ENCODE data around the gene C2CD2L.

- TF ChIP-seq POLR2A (IDR thresholded peaks at IDR 0.05; ENCODE audit: low read depth, low read length): no peak
- TF ChIP-seq, protein P1, sequence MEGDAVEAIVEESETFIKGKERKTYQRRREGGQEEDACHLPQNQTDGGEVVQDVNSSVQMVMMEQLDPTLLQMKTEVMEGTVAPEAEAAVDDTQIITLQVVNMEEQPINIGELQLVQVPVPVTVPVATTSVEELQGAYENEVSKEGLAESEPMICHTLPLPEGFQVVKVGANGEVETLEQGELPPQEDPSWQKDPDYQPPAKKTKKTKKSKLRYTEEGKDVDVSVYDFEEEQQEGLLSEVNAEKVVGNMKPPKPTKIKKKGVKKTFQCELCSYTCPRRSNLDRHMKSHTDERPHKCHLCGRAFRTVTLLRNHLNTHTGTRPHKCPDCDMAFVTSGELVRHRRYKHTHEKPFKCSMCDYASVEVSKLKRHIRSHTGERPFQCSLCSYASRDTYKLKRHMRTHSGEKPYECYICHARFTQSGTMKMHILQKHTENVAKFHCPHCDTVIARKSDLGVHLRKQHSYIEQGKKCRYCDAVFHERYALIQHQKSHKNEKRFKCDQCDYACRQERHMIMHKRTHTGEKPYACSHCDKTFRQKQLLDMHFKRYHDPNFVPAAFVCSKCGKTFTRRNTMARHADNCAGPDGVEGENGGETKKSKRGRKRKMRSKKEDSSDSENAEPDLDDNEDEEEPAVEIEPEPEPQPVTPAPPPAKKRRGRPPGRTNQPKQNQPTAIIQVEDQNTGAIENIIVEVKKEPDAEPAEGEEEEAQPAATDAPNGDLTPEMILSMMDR (conservative IDR thresholded peaks at IDR 0.05; ENCODE audit: low read depth, low read length): no peak
- TF ChIP-seq, protein P2, sequence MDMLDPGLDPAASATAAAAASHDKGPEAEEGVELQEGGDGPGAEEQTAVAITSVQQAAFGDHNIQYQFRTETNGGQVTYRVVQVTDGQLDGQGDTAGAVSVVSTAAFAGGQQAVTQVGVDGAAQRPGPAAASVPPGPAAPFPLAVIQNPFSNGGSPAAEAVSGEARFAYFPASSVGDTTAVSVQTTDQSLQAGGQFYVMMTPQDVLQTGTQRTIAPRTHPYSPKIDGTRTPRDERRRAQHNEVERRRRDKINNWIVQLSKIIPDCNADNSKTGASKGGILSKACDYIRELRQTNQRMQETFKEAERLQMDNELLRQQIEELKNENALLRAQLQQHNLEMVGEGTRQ (IDR thresholded peaks at IDR 0.05; ENCODE audit: low read depth, low read length): no peak
- no peak for TF ChIP-seq BHLHE40 (IDR thresholded peaks at IDR 0.05; ENCODE audit: low read depth, low read length)
- TF ChIP-seq, protein P3, sequence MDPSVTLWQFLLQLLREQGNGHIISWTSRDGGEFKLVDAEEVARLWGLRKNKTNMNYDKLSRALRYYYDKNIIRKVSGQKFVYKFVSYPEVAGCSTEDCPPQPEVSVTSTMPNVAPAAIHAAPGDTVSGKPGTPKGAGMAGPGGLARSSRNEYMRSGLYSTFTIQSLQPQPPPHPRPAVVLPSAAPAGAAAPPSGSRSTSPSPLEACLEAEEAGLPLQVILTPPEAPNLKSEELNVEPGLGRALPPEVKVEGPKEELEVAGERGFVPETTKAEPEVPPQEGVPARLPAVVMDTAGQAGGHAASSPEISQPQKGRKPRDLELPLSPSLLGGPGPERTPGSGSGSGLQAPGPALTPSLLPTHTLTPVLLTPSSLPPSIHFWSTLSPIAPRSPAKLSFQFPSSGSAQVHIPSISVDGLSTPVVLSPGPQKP (IDR thresholded peaks at IDR 0.05; ENCODE audit: borderline replicate concordance, low read depth, low read length): no peak
- TF ChIP-seq CEBPB (IDR thresholded peaks at IDR 0.05; ENCODE audit: low read depth, low read length): no peak
- no peak for TF ChIP-seq RFX5 (IDR thresholded peaks at IDR 0.05; ENCODE audit: low read depth, low read length)
These were observed 4.3 kb downstream of the C2CD2L start for GRCh38 chr11:119111361-119111925.
